ENCODE measurements around the gene ABCC4.

GRCh38 chr13:95275322-95276036, 25.8 kb downstream of the ABCC4 start:
- no peak for TF ChIP-seq BDP1 (IDR thresholded peaks at IDR 0.05; ENCODE audit: insufficient read depth, insufficient read length)
- TF ChIP-seq ZFX (CRISPR knock-in tag; IDR thresholded peaks at IDR 0.05), result no peak
- no peak for TF ChIP-seq YY1 (IDR thresholded peaks at IDR 0.05; ENCODE audit: borderline replicate concordance in 1 of 3, control insufficient read depth in 1 of 3, extremely low read depth in 1 of 3, insufficient read depth in 3 of 3, insufficient read length in 1 of 3, insufficient replicate concordance in 2 of 3, low read depth in 1 of 3, low read length in 2 of 3)
- TF ChIP-seq ZEB2 (IDR thresholded peaks at IDR 0.05), result no peak
- TF ChIP-seq ZNF121 (CRISPR knock-in tag; conservative IDR thresholded peaks at IDR 0.05), result no peak
- TF ChIP-seq ZKSCAN8 (CRISPR knock-in tag; IDR thresholded peaks at IDR 0.05), result no peak
- TF ChIP-seq, protein P1, sequence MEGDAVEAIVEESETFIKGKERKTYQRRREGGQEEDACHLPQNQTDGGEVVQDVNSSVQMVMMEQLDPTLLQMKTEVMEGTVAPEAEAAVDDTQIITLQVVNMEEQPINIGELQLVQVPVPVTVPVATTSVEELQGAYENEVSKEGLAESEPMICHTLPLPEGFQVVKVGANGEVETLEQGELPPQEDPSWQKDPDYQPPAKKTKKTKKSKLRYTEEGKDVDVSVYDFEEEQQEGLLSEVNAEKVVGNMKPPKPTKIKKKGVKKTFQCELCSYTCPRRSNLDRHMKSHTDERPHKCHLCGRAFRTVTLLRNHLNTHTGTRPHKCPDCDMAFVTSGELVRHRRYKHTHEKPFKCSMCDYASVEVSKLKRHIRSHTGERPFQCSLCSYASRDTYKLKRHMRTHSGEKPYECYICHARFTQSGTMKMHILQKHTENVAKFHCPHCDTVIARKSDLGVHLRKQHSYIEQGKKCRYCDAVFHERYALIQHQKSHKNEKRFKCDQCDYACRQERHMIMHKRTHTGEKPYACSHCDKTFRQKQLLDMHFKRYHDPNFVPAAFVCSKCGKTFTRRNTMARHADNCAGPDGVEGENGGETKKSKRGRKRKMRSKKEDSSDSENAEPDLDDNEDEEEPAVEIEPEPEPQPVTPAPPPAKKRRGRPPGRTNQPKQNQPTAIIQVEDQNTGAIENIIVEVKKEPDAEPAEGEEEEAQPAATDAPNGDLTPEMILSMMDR (IDR thresholded peaks at IDR 0.05 in 2 of 3, conservative IDR thresholded peaks at IDR 0.05 in 1 of 3; ENCODE audit: insufficient read depth in 2 of 3, low read depth in 1 of 3, low read length in 3 of 3), result no peak
- TF ChIP-seq EP300 (IDR thresholded peaks at IDR 0.05; ENCODE audit: low read length), result no peak
- TF ChIP-seq ZNF263 (CRISPR knock-in tag; IDR thresholded peaks at IDR 0.05; ENCODE audit: borderline replicate concordance), result no peak
- TF ChIP-seq POLR2A (conservative IDR thresholded peaks at IDR 0.05), result no peak
- no peak for TF ChIP-seq CBFA2T3 (IDR thresholded peaks at IDR 0.05)
- no peak for TF ChIP-seq SMARCB1 (IDR thresholded peaks at IDR 0.05; ENCODE audit: insufficient read length, low read depth)
- no peak for TF ChIP-seq BHLHE40 (IDR thresholded peaks at IDR 0.05; ENCODE audit: low read length)
- TF ChIP-seq, protein P2, sequence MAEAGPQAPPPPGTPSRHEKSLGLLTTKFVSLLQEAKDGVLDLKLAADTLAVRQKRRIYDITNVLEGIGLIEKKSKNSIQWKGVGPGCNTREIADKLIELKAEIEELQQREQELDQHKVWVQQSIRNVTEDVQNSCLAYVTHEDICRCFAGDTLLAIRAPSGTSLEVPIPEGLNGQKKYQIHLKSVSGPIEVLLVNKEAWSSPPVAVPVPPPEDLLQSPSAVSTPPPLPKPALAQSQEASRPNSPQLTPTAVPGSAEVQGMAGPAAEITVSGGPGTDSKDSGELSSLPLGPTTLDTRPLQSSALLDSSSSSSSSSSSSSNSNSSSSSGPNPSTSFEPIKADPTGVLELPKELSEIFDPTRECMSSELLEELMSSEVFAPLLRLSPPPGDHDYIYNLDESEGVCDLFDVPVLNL (CRISPR knock-in tag; IDR thresholded peaks at IDR 0.05; ENCODE audit: low read depth), result no peak

Measured in K562 (cell line).